ENCODE data around the gene PTGES2.

DNA sequence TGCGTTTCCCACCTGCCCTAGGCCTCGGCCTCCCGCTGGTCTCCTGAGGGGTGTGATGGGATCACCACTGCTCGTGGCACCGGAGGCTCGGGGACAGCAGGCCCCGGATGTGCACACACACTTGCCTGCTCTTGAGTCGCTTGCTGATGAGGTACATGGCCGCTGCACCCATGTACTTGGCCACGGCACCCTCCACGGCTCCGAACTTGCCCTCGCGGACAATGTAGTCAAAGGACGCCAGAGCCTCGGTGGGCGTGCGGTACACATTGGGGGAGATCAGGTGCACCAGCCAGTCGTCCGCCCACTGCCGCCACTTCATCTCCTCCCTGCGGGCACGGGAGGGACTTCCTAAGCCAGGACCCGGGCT is 4.7 kb downstream of the PTGES2 start:
- TF ChIP-seq, protein P1, sequence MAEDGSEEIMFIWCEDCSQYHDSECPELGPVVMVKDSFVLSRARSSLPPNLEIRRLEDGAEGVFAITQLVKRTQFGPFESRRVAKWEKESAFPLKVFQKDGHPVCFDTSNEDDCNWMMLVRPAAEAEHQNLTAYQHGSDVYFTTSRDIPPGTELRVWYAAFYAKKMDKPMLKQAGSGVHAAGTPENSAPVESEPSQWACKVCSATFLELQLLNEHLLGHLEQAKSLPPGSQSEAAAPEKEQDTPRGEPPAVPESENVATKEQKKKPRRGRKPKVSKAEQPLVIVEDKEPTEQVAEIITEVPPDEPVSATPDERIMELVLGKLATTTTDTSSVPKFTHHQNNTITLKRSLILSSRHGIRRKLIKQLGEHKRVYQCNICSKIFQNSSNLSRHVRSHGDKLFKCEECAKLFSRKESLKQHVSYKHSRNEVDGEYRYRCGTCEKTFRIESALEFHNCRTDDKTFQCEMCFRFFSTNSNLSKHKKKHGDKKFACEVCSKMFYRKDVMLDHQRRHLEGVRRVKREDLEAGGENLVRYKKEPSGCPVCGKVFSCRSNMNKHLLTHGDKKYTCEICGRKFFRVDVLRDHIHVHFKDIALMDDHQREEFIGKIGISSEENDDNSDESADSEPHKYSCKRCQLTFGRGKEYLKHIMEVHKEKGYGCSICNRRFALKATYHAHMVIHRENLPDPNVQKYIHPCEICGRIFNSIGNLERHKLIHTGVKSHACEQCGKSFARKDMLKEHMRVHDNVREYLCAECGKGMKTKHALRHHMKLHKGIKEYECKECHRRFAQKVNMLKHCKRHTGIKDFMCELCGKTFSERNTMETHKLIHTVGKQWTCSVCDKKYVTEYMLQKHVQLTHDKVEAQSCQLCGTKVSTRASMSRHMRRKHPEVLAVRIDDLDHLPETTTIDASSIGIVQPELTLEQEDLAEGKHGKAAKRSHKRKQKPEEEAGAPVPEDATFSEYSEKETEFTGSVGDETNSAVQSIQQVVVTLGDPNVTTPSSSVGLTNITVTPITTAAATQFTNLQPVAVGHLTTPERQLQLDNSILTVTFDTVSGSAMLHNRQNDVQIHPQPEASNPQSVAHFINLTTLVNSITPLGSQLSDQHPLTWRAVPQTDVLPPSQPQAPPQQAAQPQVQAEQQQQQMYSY (CRISPR knock-in tag; IDR thresholded peaks at IDR 0.05): no peak
- TF ChIP-seq DNMT1 (CRISPR knock-in tag; IDR thresholded peaks at IDR 0.05) (no peak), PAF1 (CRISPR knock-in tag; IDR thresholded peaks at IDR 0.05) (no peak), ZZZ3 (CRISPR knock-in tag; IDR thresholded peaks at IDR 0.05; ENCODE audit: borderline replicate concordance) (no peak), MAZ (IDR thresholded peaks at IDR 0.05; ENCODE audit: borderline replicate concordance, low read depth, low read length) (no peak), MAZ (CRISPR knock-in tag; IDR thresholded peaks at IDR 0.05; ENCODE audit: low read depth) (no peak), POLR2AphosphoS5 (IDR thresholded peaks at IDR 0.05; ENCODE audit: low read depth, low read length) (no peak)
- TF ChIP-seq, protein P2, sequence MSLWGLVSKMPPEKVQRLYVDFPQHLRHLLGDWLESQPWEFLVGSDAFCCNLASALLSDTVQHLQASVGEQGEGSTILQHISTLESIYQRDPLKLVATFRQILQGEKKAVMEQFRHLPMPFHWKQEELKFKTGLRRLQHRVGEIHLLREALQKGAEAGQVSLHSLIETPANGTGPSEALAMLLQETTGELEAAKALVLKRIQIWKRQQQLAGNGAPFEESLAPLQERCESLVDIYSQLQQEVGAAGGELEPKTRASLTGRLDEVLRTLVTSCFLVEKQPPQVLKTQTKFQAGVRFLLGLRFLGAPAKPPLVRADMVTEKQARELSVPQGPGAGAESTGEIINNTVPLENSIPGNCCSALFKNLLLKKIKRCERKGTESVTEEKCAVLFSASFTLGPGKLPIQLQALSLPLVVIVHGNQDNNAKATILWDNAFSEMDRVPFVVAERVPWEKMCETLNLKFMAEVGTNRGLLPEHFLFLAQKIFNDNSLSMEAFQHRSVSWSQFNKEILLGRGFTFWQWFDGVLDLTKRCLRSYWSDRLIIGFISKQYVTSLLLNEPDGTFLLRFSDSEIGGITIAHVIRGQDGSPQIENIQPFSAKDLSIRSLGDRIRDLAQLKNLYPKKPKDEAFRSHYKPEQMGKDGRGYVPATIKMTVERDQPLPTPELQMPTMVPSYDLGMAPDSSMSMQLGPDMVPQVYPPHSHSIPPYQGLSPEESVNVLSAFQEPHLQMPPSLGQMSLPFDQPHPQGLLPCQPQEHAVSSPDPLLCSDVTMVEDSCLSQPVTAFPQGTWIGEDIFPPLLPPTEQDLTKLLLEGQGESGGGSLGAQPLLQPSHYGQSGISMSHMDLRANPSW (CRISPR knock-in tag; IDR thresholded peaks at IDR 0.05; ENCODE audit: borderline replicate concordance): no peak
- TF ChIP-seq, protein P3, sequence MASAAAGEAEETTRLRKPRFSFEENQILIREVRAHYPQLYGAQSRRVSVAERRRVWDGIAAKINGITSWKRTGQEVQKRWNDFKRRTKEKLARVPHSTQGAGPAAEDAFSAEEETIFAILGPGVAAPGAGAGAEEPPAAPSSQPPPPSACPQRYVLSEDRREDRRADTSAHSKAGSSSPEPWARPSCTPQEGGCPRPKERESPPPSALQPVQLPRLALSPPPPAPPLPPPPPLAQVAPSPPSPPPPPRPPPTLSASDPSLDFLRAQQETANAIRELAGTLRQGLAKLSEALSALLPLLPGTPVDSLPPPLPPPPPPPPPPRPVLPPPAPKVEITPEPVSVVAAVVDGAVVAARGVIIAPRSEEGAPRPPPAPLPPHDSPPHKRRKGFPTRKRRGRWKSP (CRISPR knock-in tag; IDR thresholded peaks at IDR 0.05): no peak
- TF ChIP-seq, protein P4, sequence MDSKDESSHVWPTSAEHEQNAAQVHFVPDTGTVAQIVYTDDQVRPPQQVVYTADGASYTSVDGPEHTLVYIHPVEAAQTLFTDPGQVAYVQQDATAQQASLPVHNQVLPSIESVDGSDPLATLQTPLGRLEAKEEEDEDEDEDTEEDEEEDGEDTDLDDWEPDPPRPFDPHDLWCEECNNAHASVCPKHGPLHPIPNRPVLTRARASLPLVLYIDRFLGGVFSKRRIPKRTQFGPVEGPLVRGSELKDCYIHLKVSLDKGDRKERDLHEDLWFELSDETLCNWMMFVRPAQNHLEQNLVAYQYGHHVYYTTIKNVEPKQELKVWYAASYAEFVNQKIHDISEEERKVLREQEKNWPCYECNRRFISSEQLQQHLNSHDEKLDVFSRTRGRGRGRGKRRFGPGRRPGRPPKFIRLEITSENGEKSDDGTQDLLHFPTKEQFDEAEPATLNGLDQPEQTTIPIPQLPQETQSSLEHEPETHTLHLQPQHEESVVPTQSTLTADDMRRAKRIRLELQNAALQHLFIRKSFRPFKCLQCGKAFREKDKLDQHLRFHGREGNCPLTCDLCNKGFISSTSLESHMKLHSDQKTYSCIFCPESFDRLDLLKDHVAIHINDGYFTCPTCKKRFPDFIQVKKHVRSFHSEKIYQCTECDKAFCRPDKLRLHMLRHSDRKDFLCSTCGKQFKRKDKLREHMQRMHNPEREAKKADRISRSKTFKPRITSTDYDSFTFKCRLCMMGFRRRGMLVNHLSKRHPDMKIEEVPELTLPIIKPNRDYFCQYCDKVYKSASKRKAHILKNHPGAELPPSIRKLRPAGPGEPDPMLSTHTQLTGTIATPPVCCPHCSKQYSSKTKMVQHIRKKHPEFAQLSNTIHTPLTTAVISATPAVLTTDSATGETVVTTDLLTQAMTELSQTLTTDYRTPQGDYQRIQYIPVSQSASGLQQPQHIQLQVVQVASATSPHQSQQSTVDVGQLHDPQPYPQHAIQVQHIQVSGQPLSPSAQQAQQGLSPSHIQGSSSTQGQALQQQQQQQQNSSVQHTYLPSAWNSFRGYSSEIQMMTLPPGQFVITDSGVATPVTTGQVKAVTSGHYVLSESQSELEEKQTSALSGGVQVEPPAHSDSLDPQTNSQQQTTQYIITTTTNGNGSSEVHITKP (CRISPR knock-in tag; IDR thresholded peaks at IDR 0.05; ENCODE audit: low read depth): no peak
